ENCODE data around the gene SLC6A2.

- TF ChIP-seq CTCF (conservative IDR thresholded peaks at IDR 0.05; ENCODE audit: low read depth, low read length) = no peak
- TF ChIP-seq EZH2phosphoT487 (IDR thresholded peaks at IDR 0.05; ENCODE audit: borderline replicate concordance, low read length) = no peak
Measured at GRCh38 chr16:55655381-55655896, 349 bp upstream of the SLC6A2 start.

All from PC-3 (cell line).